Neural cell (in vitro differentiated cells): ENCODE results near the gene CCDC12. TPM values are rescaled to one million over a fixed set of nuclear protein-coding genes. Genes with fewer than 3 reads are reported as not detected.

ENCODE experiments used
- H2AFZ ChIP-seq: fragments of 200-600, 300-800 bp; sonication (generic), shearing (Covaris generic); 2 replicates; pipeline ENCODE4 v1.6.0; 2014; ENCODE audit warnings: low read depth, mild to moderate bottlenecking, antibody characterized with exemption, low read length, moderate library complexity
- H3F3A ChIP-seq: fragments of 200-600 bp; shearing (Covaris generic); 2 replicates; pipeline ENCODE4 v1.6.1; 2016; ENCODE audit warnings: mild to moderate bottlenecking, moderate library complexity, mixed read lengths, antibody characterized with exemption, low read length; ENCODE audit not compliant: insufficient read depth, poor library complexity, severe bottlenecking
- H3K27ac ChIP-seq: fragments of 200-600, 300-800 bp; sonication (generic), shearing (Covaris generic); 2 replicates; pipeline ENCODE4 v1.5.1; 2014; ENCODE audit warnings: mild to moderate bottlenecking, low read length, moderate library complexity
- H3K27me3 ChIP-seq: fragments of 300-800, 200-600 bp; sonication (generic), shearing (Covaris generic); 2 replicates; pipeline ENCODE4 v1.6.0; 2014; ENCODE audit warnings: mild to moderate bottlenecking, low read depth, low read length, moderate library complexity; ENCODE audit not compliant: insufficient read depth
- H3K36me3 ChIP-seq: fragments of 300-800, 200-600 bp; sonication (generic), shearing (Covaris generic); 2 replicates; pipeline ENCODE4 v1.5.1; 2014; ENCODE audit warnings: mild to moderate bottlenecking, antibody characterized with exemption, low read length, moderate library complexity; ENCODE audit not compliant: insufficient read depth
- H3K4me2 ChIP-seq: fragments of 300-800, 200-600 bp; sonication (generic), shearing (Covaris generic); 2 replicates; pipeline ENCODE4 v1.6.0; 2014; ENCODE audit warnings: mild to moderate bottlenecking, low read length
- H3K4me3 ChIP-seq: fragments of 300-800, 200-600 bp; sonication (generic), shearing (Covaris generic); 2 replicates; pipeline ENCODE4 v1.5.1; 2014; ENCODE audit warnings: mild to moderate bottlenecking, low read length, moderate library complexity
- H3K79me2 ChIP-seq: fragments of 200-600 bp; shearing (Covaris generic); replicated peaks from 2 replicates; pipeline ENCODE4 v1.6.0; 2014; ENCODE audit warnings: mild to moderate bottlenecking, low read length, moderate library complexity; ENCODE audit not compliant: insufficient read depth
- H3K9ac ChIP-seq: fragments of 300-800, 200-600 bp; sonication (generic), shearing (Covaris generic); 2 replicates; pipeline ENCODE4 v1.6.1; 2016; ENCODE audit warnings: mild to moderate bottlenecking, low read length, mixed read lengths
- H3K9me2 ChIP-seq: fragments of 200-600 bp; shearing (Covaris generic); 2 replicates; pipeline ENCODE4 v1.6.1; 2016; ENCODE audit warnings: mild to moderate bottlenecking, low read length, mixed read lengths; ENCODE audit not compliant: insufficient read depth
- H3K9me3 ChIP-seq: fragments of 200-600, 300-800 bp; sonication (generic), shearing (Covaris generic); 2 replicates; pipeline ENCODE4 v1.6.1; 2016; ENCODE audit warnings: mild to moderate bottlenecking, mixed run types, low read length, moderate library complexity, mixed read lengths
- H4K20me1 ChIP-seq: fragments of 200-600 bp; shearing (Covaris generic); 2 replicates; pipeline ENCODE4 v1.6.1; 2016; ENCODE audit warnings: mild to moderate bottlenecking, mixed run types; ENCODE audit not compliant: insufficient read depth
- CTCF ChIP-seq: fragments of 450-650 bp; IDR thresholded peaks from 2 replicates; pipeline ENCODE4 v1.5.1; 2014; ENCODE audit warnings: antibody characterized with exemption, mild to moderate bottlenecking, moderate library complexity; ENCODE audit not compliant: poor library complexity, severe bottlenecking
- EP300 ChIP-seq: fragments of 450-650 bp; conservative IDR thresholded peaks from 2 replicates; pipeline ENCODE4 v1.6.1; 2014; ENCODE audit warnings: antibody characterized with exemption, mild to moderate bottlenecking, moderate library complexity; ENCODE audit not compliant: poor library complexity, severe bottlenecking
- EZH2 ChIP-seq: fragments of 200-600, 300-800 bp; shearing (Covaris generic), sonication (generic); IDR thresholded peaks from 2 replicates; pipeline ENCODE4 v1.6.1; 2014; ENCODE audit warnings: antibody characterized with exemption, low read length, borderline replicate concordance, mild to moderate bottlenecking; ENCODE audit not compliant: insufficient read depth, poor library complexity, severe bottlenecking
- MXI1 ChIP-seq: fragments of 450-650 bp; conservative IDR thresholded peaks from 2 replicates; pipeline ENCODE4 v1.6.1; 2014; ENCODE audit warnings: antibody characterized with exemption, mild to moderate bottlenecking; ENCODE audit not compliant: poor library complexity, severe bottlenecking
- POLR2AphosphoS5 ChIP-seq: IDR thresholded peaks from 2 replicates; pipeline ENCODE4 v1.6.1; 2012
- RAD21 ChIP-seq: fragments of 450-650 bp; conservative IDR thresholded peaks from 2 replicates; pipeline ENCODE4 v1.6.1; 2014; ENCODE audit warnings: antibody characterized with exemption, mild to moderate bottlenecking, moderate library complexity
- REST ChIP-seq: IDR thresholded peaks from 2 replicates; pipeline ENCODE4 v1.6.1; 2012; ENCODE audit warnings: borderline replicate concordance
- SMC3 ChIP-seq: fragments of 450-650 bp; conservative IDR thresholded peaks from 2 replicates; pipeline ENCODE4 v1.6.1; 2014; ENCODE audit warnings: antibody characterized with exemption, mild to moderate bottlenecking, moderate library complexity; ENCODE audit not compliant: poor library complexity
- TAF1 ChIP-seq: IDR thresholded peaks from 2 replicates; pipeline ENCODE4 v1.6.1; 2012; ENCODE audit warnings: low read depth
- polyA plus RNA-seq: library from polyadenylated mRNA; depleted of rRNA; stranded (reverse); fragments of >200 nt; gene quantifications from 2 replicates; pipeline ENCODE4 v1.2.3, GENCODE V29; 2014

Gene CCDC12
- polyA plus RNA-seq, 1 donor from 2014 or later: 46.4 TPM

DNA sequence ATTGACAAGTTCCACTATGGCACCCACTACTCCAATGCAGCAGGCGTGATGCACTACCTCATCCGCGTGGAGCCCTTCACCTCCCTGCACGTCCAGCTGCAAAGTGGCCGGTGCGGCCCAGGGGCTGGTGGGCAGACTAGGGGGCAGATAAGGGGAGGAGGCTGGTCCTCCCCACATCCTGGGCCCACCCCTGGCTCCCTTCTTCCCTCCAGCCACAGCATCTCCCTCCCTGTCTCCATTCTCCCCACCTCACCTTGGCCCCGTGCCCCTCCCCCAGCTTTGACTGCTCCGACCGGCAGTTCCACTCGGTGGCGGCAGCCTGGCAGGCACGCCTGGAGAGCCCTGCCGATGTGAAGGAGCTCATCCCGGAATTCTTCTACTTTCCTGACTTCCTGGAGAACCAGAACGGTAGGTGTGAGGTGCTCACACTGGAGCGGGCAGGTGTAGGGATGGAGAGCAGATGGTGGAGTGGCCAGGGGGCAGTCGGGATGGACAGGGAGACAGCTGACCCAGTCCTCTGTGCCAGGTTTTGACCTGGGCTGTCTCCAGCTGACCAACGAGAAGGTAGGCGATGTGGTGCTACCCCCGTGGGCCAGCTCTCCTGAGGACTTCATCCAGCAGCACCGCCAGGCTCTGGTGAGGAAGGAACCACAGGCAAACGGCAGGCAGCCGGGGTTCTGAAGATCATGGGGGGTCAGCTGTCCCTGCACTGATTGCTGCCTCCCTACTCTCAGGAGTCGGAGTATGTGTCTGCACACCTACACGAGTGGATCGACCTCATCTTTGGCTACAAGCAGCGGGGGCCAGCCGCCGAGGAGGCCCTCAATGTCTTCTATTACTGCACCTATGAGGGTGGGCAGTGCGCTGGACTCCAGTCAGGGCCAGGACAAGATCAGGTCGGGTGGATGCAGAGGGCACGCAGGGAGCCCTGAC, 28.9 kb upstream of the CCDC12 start:
- no peaks in the 10 kb centered on the region for H3K9me2 ChIP-seq
- H3K9ac ChIP-seq: no peak overlapping the region
- no peak overlapping the region for H3K4me2 ChIP-seq
- TF ChIP-seq MXI1: no peak
- no peak for TF ChIP-seq SMC3
- no peak for TF ChIP-seq EZH2
- no peak for TF ChIP-seq EP300
- TF ChIP-seq CTCF: no peak
- TF ChIP-seq RAD21: no peak
- no peak for TF ChIP-seq POLR2AphosphoS5
- TF ChIP-seq TAF1: no peak
- no peak for TF ChIP-seq REST
- H3F3A ChIP-seq: no peaks in the 10 kb centered on the region
- H3K9me3 ChIP-seq: no peaks in the 10 kb centered on the region
- H3K36me3 ChIP-seq: no peaks in the 10 kb centered on the region
- H3K27ac ChIP-seq: no peak overlapping the region
- no peaks in the 10 kb centered on the region for H3K79me2 ChIP-seq
- H4K20me1 ChIP-seq: no peaks in the 10 kb centered on the region
- no peaks in the 10 kb centered on the region for H3K27me3 ChIP-seq
- no peak overlapping the region for H2AFZ ChIP-seq
- H3K4me3 ChIP-seq: no peak overlapping the region

- H3K27ac ChIP-seq: no peak overlapping the region
- H3K4me2 ChIP-seq: no peak overlapping the region
- H3K9me2 ChIP-seq: no peaks in the 10 kb centered on the region
- H3K27me3 ChIP-seq: no peaks in the 10 kb centered on the region
- no peaks in the 10 kb centered on the region for H3K9me3 ChIP-seq
- no peak overlapping the region for H3K9ac ChIP-seq
- no peaks in the 10 kb centered on the region for H3K79me2 ChIP-seq
- H3K36me3 ChIP-seq: no peaks in the 10 kb centered on the region
- H3K4me3 ChIP-seq: no peak overlapping the region
- TF ChIP-seq POLR2AphosphoS5 (no peak), MXI1 (no peak), RAD21 (no peak), TAF1 (no peak), REST (no peak), SMC3 (no peak), EZH2 (no peak), CTCF (no peak), EP300 (no peak)
- H3F3A ChIP-seq: no peaks in the 10 kb centered on the region
- no peaks in the 10 kb centered on the region for H4K20me1 ChIP-seq
- H2AFZ ChIP-seq: no peak overlapping the region
These were observed 28.0 kb upstream of the CCDC12 start for GRCh38 chr3:47004369-47005211.
